Mucosa of descending colon (tissue), 3 donors: Measurements from ENCODE around the gene CCDC97. TPM values are rescaled to one million over a fixed set of nuclear protein-coding genes. Genes with fewer than 3 reads are reported as not detected.

Experiments used
- ATAC-seq: fragments of 200-7000 bp; cut with Tn5 transposase; one replicate; pipeline ENCODE4 v1.9.1; 2020; ENCODE audit warnings: mild to moderate bottlenecking, moderate library complexity
- DNase-seq, 3 donors: peaks; one replicate each; pipeline ENCODE4 v3.0.0-alpha.2; 2020
- H3K36me3 ChIP-seq: fragments of 200-600 bp; one replicate; pipeline ENCODE4 v1.8.0; 2021; ENCODE audit warnings: low read depth, mild to moderate bottlenecking
- H3K4me1 ChIP-seq: fragments of 200-600 bp; one replicate; pipeline ENCODE4 v1.8.0; 2021; ENCODE audit warnings: low read depth, mild to moderate bottlenecking
- H3K4me3 ChIP-seq: fragments of 200-600 bp; one replicate; pipeline ENCODE4 v1.8.0; 2021; ENCODE audit warnings: mild to moderate bottlenecking
- H3K9me3 ChIP-seq: fragments of 200-600 bp; one replicate; pipeline ENCODE4 v1.8.0; 2021; ENCODE audit warnings: mild to moderate bottlenecking
- intact Hi-C, 2 donors: fragments of 100-400 bp; cut with DNase I in 1 of 2; cut with micrococcal nuclease in 1 of 2; formaldehyde crosslinking; loops; one replicate each; pipeline versions ENCODE4 v1.11.0 to v1.11.1; 2022; cut with DNase I, micrococcal nuclease
- total RNA-seq, 3 donors: library from RNA; stranded (reverse); fragmentation: NEBNext Ultra II Directional in 2 of 3; extraction: Animal tissue kit (Norgen Biotek cat#: 25700) in 2 of 3; gene quantifications; one replicate each; pipeline versions ENCODE4 v1.2.1 to v1.2.4, GENCODE V29; 2021 to 2023
- TF ChIP-seq, protein P1 (sequence below): fragments of 200-600 bp; IDR thresholded peaks from one replicate; pipeline ENCODE4 v1.8.0; 2022; ENCODE audit warnings: antibody characterized with exemption, mild to moderate bottlenecking
- donor health status: DM: no; HTN: no; CAD: no; lungs with moderate emphysema.
- donor health status: DM: no; HTN: no; CAD: no.
- donor health status: DM: no; HTN: yes; CAD: no.

Gene CCDC97
- total RNA-seq, 3 donors from 2014 or later = 26.2 to 29.6 (median 27.0) TPM

DNA sequence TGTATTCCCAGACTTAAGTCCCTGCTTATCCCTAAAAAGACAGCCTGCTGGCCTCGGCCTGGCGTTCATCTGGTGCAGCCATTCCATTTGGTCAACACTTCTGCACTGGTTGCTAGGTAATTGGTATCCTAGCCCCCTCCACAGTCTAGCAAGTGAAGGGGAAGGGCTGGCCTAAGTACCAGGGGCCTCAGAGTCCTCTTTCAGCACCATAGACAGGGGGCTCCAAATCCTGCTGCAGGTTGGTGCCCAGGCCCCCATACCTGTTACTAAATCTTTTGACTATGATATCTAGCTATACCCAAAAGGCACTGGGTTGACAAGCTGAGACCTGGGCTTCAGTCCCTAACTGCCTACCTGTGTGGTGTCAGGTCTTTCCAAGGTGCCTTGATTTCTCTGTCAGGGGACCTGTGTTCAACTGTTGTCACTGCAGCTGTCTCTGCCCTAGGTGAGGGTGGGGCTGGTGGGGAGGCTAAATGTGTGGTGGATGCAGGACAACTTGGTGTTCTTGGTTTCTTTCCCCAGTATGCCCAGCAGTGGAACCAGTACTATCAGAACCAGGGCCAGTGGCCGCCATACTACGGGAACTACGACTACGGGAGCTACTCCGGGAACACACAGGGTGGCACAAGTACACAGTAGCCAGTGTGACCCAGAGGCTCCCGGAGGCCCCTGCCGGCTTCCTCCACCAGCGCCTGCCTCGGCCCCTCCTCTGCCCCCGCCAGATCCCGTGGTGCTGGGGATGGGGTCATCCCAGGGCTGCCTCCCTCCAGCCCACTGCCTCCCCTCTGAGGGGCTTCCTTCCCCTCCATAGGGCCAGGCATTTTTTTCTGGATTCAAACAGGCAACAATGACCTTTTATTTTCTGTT, 3.8 kb upstream of the CCDC97 start:
- DNase-seq (no peak), ATAC-seq (no peak)
- Histone ChIP-seq H3K4me1 (peaks cover 17% of the 10 kb centered on the region), H3K4me3 (no peak overlapping the region), H3K9me3 (no peaks in the 10 kb centered on the region), H3K36me3 (peaks cover 6% of the 10 kb centered on the region)
- intact Hi-C loops = no loop called here
- TF ChIP-seq, protein P1, sequence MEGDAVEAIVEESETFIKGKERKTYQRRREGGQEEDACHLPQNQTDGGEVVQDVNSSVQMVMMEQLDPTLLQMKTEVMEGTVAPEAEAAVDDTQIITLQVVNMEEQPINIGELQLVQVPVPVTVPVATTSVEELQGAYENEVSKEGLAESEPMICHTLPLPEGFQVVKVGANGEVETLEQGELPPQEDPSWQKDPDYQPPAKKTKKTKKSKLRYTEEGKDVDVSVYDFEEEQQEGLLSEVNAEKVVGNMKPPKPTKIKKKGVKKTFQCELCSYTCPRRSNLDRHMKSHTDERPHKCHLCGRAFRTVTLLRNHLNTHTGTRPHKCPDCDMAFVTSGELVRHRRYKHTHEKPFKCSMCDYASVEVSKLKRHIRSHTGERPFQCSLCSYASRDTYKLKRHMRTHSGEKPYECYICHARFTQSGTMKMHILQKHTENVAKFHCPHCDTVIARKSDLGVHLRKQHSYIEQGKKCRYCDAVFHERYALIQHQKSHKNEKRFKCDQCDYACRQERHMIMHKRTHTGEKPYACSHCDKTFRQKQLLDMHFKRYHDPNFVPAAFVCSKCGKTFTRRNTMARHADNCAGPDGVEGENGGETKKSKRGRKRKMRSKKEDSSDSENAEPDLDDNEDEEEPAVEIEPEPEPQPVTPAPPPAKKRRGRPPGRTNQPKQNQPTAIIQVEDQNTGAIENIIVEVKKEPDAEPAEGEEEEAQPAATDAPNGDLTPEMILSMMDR = no peak

GRCh38 chr19:41307090-41307875, 2.7 kb upstream of the CCDC97 start:
- no peak overlapping the region for H3K4me3 ChIP-seq
- intact Hi-C loops = no loop called here
- no peak for DNase-seq
- H3K36me3 ChIP-seq = peaks cover 6% of the 10 kb centered on the region
- peaks cover 23% of the 10 kb centered on the region for H3K4me1 ChIP-seq
- TF ChIP-seq, protein P1 = no peak
- no peaks in the 10 kb centered on the region for H3K9me3 ChIP-seq
- no peak for ATAC-seq

DNA sequence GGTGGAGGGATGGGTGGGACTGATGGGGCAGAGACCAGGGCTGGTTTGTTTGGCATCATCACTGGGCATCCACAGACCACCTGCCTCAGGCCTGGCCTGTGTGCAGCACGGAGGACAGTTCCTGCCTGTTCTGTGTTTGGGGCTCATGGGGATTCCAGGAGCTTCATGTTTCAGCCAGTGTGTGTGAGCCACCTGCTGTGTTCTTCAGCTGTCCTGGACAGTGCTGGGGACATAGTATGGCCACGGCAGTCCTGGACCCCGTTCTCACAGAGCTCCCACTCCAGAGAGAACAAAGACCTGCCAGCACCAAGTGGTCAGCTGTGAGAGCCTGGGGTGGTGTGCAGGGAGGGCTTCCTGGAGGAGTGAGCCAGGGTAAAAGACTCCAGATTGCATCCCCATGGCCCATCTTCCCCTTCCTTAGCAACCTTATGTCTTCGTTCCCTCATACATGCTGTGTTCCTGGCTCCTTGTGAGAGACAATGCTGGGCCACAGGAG, 2.0 kb upstream of the CCDC97 start:
- intact Hi-C loops = no loop called here
- ATAC-seq (no peak), DNase-seq (no peak)
- no peak overlapping the region for H3K4me3 ChIP-seq
- H3K9me3 ChIP-seq = no peaks in the 10 kb centered on the region
- peaks cover 23% of the 10 kb centered on the region for H3K4me1 ChIP-seq
- H3K36me3 ChIP-seq = peaks cover 6% of the 10 kb centered on the region
- TF ChIP-seq, protein P1 = no peak

DNA sequence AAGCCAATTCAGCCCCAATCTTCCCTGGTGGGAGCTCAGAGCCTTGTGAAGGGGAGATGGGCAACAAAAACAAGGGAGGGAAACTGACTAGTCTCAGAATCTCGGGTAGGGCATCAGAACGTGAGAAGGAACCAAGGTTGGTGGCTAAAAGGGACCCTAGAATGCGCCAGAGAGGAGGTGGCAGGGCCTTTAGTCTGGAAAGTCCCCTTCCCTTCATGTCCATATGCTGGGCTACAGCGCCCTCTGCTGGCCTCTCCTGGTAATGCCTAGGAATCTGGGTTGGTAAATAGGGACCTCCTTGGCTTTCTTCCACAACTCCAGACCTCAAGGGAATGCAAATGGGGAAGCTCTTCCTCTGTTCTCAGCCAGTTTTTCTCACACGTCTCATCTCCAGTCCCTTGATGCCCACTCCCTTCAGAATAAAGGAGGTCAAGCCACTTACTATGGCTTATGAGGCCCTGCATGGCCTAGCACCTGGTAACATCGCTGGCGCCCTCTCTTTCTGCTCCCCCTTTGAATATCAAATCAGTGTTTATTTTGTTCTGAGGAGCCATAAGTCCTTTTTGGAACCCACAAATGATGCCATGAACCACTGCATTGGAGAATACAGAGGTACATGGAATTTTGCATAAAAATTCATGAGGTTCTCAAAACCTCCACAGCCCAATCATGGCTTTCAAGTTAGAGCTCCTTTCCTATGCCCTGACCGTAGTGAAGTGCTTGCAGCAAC, 1.4 kb upstream of the CCDC97 start:
- intact Hi-C loops = no loop called here
- peak; percentile 91 to 99 (median 95) for DNase-seq
- ATAC-seq = peak; percentile 78
- no peak overlapping the region for H3K4me3 ChIP-seq
- H3K4me1 ChIP-seq = peaks cover 23% of the 10 kb centered on the region
- H3K36me3 ChIP-seq = peaks cover 6% of the 10 kb centered on the region
- H3K9me3 ChIP-seq = no peaks in the 10 kb centered on the region
- TF ChIP-seq, protein P1 = peak; percentile 96
